ENCODE results near the gene CLTB. TPM values are rescaled to one million over a fixed set of nuclear protein-coding genes. Genes with fewer than 3 reads are reported as not detected.
A peak's percentile ranks its signal among the peaks of the same experiment; 100 is the strongest.

The CLTB gene
- total RNA-seq, 1 experiment from 2014 or later, result 281 TPM

- Histone ChIP-seq H3K9me3 (no peaks in the 10 kb centered on the region), H3K27me3 (no peaks in the 10 kb centered on the region), H3K36me3 (no peaks in the 10 kb centered on the region), H3K4me3 (no peak overlapping the region)
- peak; percentile 85 for DNase-seq
These were observed 22.8 kb upstream of the CLTB start for GRCh38 chr5:176438959-176439757.

GRCh38 chr5:176436656-176437055, 20.3 kb upstream of the CLTB start:
- Histone ChIP-seq H3K27me3 (peaks cover 4% of the 10 kb centered on the region), H3K36me3 (no peaks in the 10 kb centered on the region), H3K9me3 (no peaks in the 10 kb centered on the region), H3K4me3 (peak overlapping the region; percentile 41)
- DNase-seq, result no peak

GRCh38 chr5:176432707-176433106, 16.4 kb upstream of the CLTB start:
- no peak for DNase-seq
- Histone ChIP-seq H3K27me3 (peaks cover 4% of the 10 kb centered on the region), H3K9me3 (no peaks in the 10 kb centered on the region), H3K36me3 (no peaks in the 10 kb centered on the region), H3K4me3 (peak overlapping the region; percentile 36)

- peaks cover 4% of the 10 kb centered on the region for H3K27me3 ChIP-seq
- H3K9me3 ChIP-seq, result no peaks in the 10 kb centered on the region
- no peaks in the 10 kb centered on the region for H3K36me3 ChIP-seq
- H3K4me3 ChIP-seq, result no peak overlapping the region
- DNase-seq, result no peak
These were observed 13.6 kb upstream of the CLTB start for GRCh38 chr5:176429972-176430371.

GRCh38 chr5:176427971-176428370, 11.6 kb upstream of the CLTB start:
- Histone ChIP-seq H3K36me3 (no peaks in the 10 kb centered on the region), H3K27me3 (peaks cover 4% of the 10 kb centered on the region), H3K9me3 (no peaks in the 10 kb centered on the region), H3K4me3 (no peak overlapping the region)
- peak; percentile 38 for DNase-seq

- H3K27me3 ChIP-seq, result peaks cover under 1% of the 10 kb centered on the region
- no peak for DNase-seq
- H3K4me3 ChIP-seq, result no peak overlapping the region
- no peaks in the 10 kb centered on the region for H3K9me3 ChIP-seq
- no peaks in the 10 kb centered on the region for H3K36me3 ChIP-seq
These were observed 10.5 kb upstream of the CLTB start for GRCh38 chr5:176426876-176427275.

GRCh38 chr5:176425791-176426190, 9.5 kb upstream of the CLTB start:
- no peak for DNase-seq

GRCh38 chr5:176425138-176425537, 8.8 kb upstream of the CLTB start:
- peaks cover 7% of the 10 kb centered on the region for H3K9me3 ChIP-seq
- no peak for DNase-seq
- no peak overlapping the region for H3K4me3 ChIP-seq
- H3K27me3 ChIP-seq, result no peaks in the 10 kb centered on the region; the same call in none of the 2 replicates
- H3K36me3 ChIP-seq, result no peaks in the 10 kb centered on the region

More at GRCh38 chr5:176425791-176426190, 9.5 kb upstream of the CLTB start:
- no peak overlapping the region for H3K4me3 ChIP-seq
- H3K27me3 ChIP-seq, result no peaks in the 10 kb centered on the region; the same call in 1 of the 2 replicates
- no peaks in the 10 kb centered on the region for H3K36me3 ChIP-seq
- H3K9me3 ChIP-seq, result peaks cover 2% of the 10 kb centered on the region; the same call in 1 of the 2 replicates

GRCh38 chr5:176424181-176424580, 7.8 kb upstream of the CLTB start:
- Histone ChIP-seq H3K4me3 (no peak overlapping the region), H3K27me3 (no peaks in the 10 kb centered on the region; the same call in none of the 2 replicates), H3K36me3 (no peaks in the 10 kb centered on the region), H3K9me3 (peaks cover 7% of the 10 kb centered on the region)
- no peak for DNase-seq

- no peak for DNase-seq
- H3K36me3 ChIP-seq, result no peaks in the 10 kb centered on the region
These were observed 4.7 kb upstream of the CLTB start for GRCh38 chr5:176420972-176421544.

GRCh38 chr5:176420086-176420485, 3.7 kb upstream of the CLTB start:
- no peak for DNase-seq
- Histone ChIP-seq H3K36me3 (no peaks in the 10 kb centered on the region), H3K9me3 (peaks cover 7% of the 10 kb centered on the region), H3K27me3 (no peaks in the 10 kb centered on the region; the same call in none of the 2 replicates), H3K4me3 (no peak overlapping the region)

More at GRCh38 chr5:176420972-176421544, 4.7 kb upstream of the CLTB start:
- H3K27me3 ChIP-seq, result no peaks in the 10 kb centered on the region; the same call in none of the 2 replicates
- no peak overlapping the region for H3K4me3 ChIP-seq
- peaks cover 7% of the 10 kb centered on the region for H3K9me3 ChIP-seq

- no peak overlapping the region for H3K4me3 ChIP-seq
- peaks cover 5% of the 10 kb centered on the region for H3K36me3 ChIP-seq
- DNase-seq, result no peak
- H3K9me3 ChIP-seq, result peaks cover 7% of the 10 kb centered on the region
- H3K27me3 ChIP-seq, result no peaks in the 10 kb centered on the region; the same call in none of the 2 replicates
These were observed 1.9 kb upstream of the CLTB start for GRCh38 chr5:176418251-176418650.

GRCh38 chr5:176416965-176417364, 626 bp upstream of the CLTB start:
- Histone ChIP-seq H3K9me3 (peaks cover 7% of the 10 kb centered on the region), H3K36me3 (peaks cover 7% of the 10 kb centered on the region), H3K27me3 (no peaks in the 10 kb centered on the region; the same call in 1 of the 2 replicates), H3K4me3 (peak overlapping the region; percentile 74)
- no peak for DNase-seq

- Histone ChIP-seq H3K27me3 (no peaks in the 10 kb centered on the region; the same call in 1 of the 2 replicates), H3K9me3 (peaks cover 1% of the 10 kb centered on the region; the same call in 1 of the 2 replicates), H3K36me3 (peaks cover 8% of the 10 kb centered on the region), H3K4me3 (peak overlapping the region; percentile 74)
- no peak for DNase-seq
These were observed 943 bp downstream of the CLTB start for GRCh38 chr5:176415240-176415951.

- DNase-seq, result no peak
- peaks cover 15% of the 10 kb centered on the region for H3K36me3 ChIP-seq
- no peak overlapping the region for H3K4me3 ChIP-seq
- H3K27me3 ChIP-seq, result no peaks in the 10 kb centered on the region
- H3K9me3 ChIP-seq, result no peaks in the 10 kb centered on the region
These were observed 1.6 kb downstream of the CLTB start for GRCh38 chr5:176414704-176415103.

GRCh38 chr5:176413709-176414191, 2.6 kb downstream of the CLTB start:
- DNase-seq, result no peak
- Histone ChIP-seq H3K27me3 (no peaks in the 10 kb centered on the region), H3K9me3 (no peaks in the 10 kb centered on the region), H3K36me3 (peaks cover 22% of the 10 kb centered on the region), H3K4me3 (no peak overlapping the region)

GRCh38 chr5:176413255-176413565, 3.1 kb downstream of the CLTB start:
- DNase-seq, result peak; percentile 41

More at GRCh38 chr5:176413255-176413565, 3.1 kb downstream of the CLTB start:
- no peaks in the 10 kb centered on the region for H3K9me3 ChIP-seq
- H3K4me3 ChIP-seq, result no peak overlapping the region
- H3K36me3 ChIP-seq, result peaks cover 26% of the 10 kb centered on the region
- H3K27me3 ChIP-seq, result no peaks in the 10 kb centered on the region
